Naive thymus-derived CD4-positive, alpha-beta T cell (primary cell): Measurements from ENCODE around the gene TMPRSS11B. TPM values are rescaled to one million over a fixed set of nuclear protein-coding genes. Genes with fewer than 3 reads are reported as not detected.

Experiments used
- ATAC-seq: fragments of 150-1000 bp; cut with Tn5 transposase; 2 replicates; pipeline ENCODE4 v1.10.0; 2021; ENCODE audit warnings: mild to moderate bottlenecking, moderate library complexity
- CTCF ChIA-PET: fragments of 350-600 bp; sonication (Branson Sonifier 250); formaldehyde crosslinking; loops from one replicate; lab custom pipeline; 2021; ENCODE audit warnings: antibody characterized with exemption; lab: Charles Lee
- POLR2A ChIA-PET: fragments of 350-600 bp; sonication (Branson Sonifier 250); formaldehyde crosslinking; loops from one replicate; lab custom pipeline; 2021; ENCODE audit warnings: antibody characterized with exemption, inconsistent platforms; lab: Charles Lee
- DNase-seq, 9 donors: peaks; one replicate each; pipeline versions ENCODE4 v3.0.0 to v3.0.0-alpha.2; 2020 to 2022; ENCODE audit warnings: mixed read lengths in 1 of 9
- H3K27ac ChIP-seq: one replicate; pipeline ENCODE4 v1.7.0; 2013; ENCODE audit warnings: mild to moderate bottlenecking, low read depth, low read length, moderate library complexity
- H3K27me3 ChIP-seq, 2 donors: one replicate each; pipeline ENCODE4 v1.7.0; 2013; ENCODE audit warnings: low read length in 2 of 2, mild to moderate bottlenecking in 2 of 2, moderate library complexity in 2 of 2; ENCODE audit not compliant: control insufficient read depth in 2 of 2, insufficient read depth in 2 of 2
- H3K36me3 ChIP-seq, 3 experiments: 1 replicate in 2 of 3; 2 replicates in 1 of 3; pipeline ENCODE4 v1.7.0; 2013; ENCODE audit warnings: low read length in 3 of 3, mild to moderate bottlenecking in 3 of 3, moderate library complexity in 1 of 3; ENCODE audit not compliant: insufficient read depth in 3 of 3, control insufficient read depth in 2 of 3
- H3K4me1 ChIP-seq, 2 donors: one replicate each; pipeline ENCODE4 v1.7.0; 2013; ENCODE audit warnings: low read length in 2 of 2, mild to moderate bottlenecking in 2 of 2, moderate library complexity in 1 of 2; ENCODE audit not compliant: control insufficient read depth in 2 of 2, insufficient read depth in 2 of 2
- H3K4me3 ChIP-seq: 2 replicates; pipeline ENCODE4 v1.7.0; 2013; ENCODE audit warnings: mild to moderate bottlenecking, low read length
- H3K9me3 ChIP-seq, 3 experiments: 1 replicate in 2 of 3; 2 replicates in 1 of 3; pipeline ENCODE4 v1.7.0; 2013; ENCODE audit warnings: low read length in 3 of 3; ENCODE audit not compliant: control insufficient read depth in 2 of 3
- H3K27ac Mint-ChIP-seq, 9 donors: one replicate each; pipeline ENCODE4 v1.8.0; 2020 to 2022; ENCODE audit warnings: mixed read lengths in 9 of 9, mild to moderate bottlenecking in 8 of 9, moderate library complexity in 5 of 9, inconsistent platforms in 2 of 9
- H3K27me3 Mint-ChIP-seq, 5 donors: one replicate each; pipeline ENCODE4 v1.8.0; 2021 to 2022; ENCODE audit warnings: mixed read lengths in 5 of 5, mild to moderate bottlenecking in 1 of 5
- H3K36me3 Mint-ChIP-seq, 5 donors: one replicate each; pipeline ENCODE4 v1.8.0; 2020 to 2022; ENCODE audit warnings: mixed read lengths in 5 of 5, mild to moderate bottlenecking in 3 of 5, inconsistent platforms in 1 of 5
- H3K4me1 Mint-ChIP-seq, 7 donors: one replicate each; pipeline ENCODE4 v1.8.0; 2020 to 2022; ENCODE audit warnings: mixed read lengths in 7 of 7, mild to moderate bottlenecking in 3 of 7, inconsistent platforms in 1 of 7
- H3K4me3 Mint-ChIP-seq, 10 donors: one replicate each; pipeline ENCODE4 v1.8.0; 2020 to 2022; ENCODE audit warnings: mild to moderate bottlenecking in 10 of 10, mixed read lengths in 10 of 10, moderate library complexity in 6 of 10, inconsistent platforms in 2 of 10
- H3K9me3 Mint-ChIP-seq, 11 donors: one replicate each; pipeline ENCODE4 v1.8.0; 2020 to 2022; ENCODE audit warnings: mixed read lengths in 11 of 11, mild to moderate bottlenecking in 4 of 11, inconsistent platforms in 1 of 11, moderate library complexity in 1 of 11
- intact Hi-C, 2 donors: fragments of 100-400 bp; cut with micrococcal nuclease; formaldehyde crosslinking; loops; one replicate each; pipeline ENCODE4 v1.15.1; 2023
- polyA plus RNA-seq, 2 donors: library from polyadenylated mRNA; unstranded; fragments of 300-500 nt; fragmentation: Illumina TruSeq; gene quantifications; one replicate each; pipeline ENCODE4 v1.2.3, GENCODE V29; 2021
- total RNA-seq, 6 experiments: library from RNA in 5 of 6; stranded (reverse) in 5 of 6; gene quantifications; 1 replicate in 5 of 6; 2 replicates in 1 of 6; pipeline ENCODE4 v1.2.3 and lab custom pipeline; 2021 to 2026

TMPRSS11B gene, protein sequence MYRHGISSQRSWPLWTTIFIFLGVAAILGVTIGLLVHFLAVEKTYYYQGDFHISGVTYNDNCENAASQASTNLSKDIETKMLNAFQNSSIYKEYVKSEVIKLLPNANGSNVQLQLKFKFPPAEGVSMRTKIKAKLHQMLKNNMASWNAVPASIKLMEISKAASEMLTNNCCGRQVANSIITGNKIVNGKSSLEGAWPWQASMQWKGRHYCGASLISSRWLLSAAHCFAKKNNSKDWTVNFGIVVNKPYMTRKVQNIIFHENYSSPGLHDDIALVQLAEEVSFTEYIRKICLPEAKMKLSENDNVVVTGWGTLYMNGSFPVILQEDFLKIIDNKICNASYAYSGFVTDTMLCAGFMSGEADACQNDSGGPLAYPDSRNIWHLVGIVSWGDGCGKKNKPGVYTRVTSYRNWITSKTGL
- total RNA-seq (not detected), polyA plus RNA-seq (not detected), total RNA-seq (lab: John Stamatoyannopoulos, UW) (not detected)

DNA sequence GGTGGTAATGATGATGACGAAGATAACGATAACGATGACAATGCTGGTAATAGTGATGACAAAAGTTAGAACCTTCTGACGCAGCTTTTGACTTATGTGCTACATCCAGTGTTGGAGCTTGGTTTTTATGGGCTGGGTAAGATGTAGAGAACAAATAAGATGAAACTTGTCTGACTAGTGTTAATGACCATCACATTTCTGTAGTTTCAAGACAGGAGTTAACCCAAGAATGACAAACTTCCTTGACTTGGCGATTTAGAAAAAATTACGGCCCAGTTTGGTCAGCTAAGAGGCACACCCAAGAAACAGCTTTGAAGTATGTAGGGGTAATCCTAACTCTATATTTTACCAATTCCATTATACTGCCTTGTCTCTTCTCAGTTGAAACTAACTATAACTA lies at the start of gene TMPRSS11B:
TMPRSS11B (minus strand) TSS at position 101 of the 400 bp plus-strand sequence. CDS start 136 bp downstream, outside the sequence.
- DNase-seq (no peak), ATAC-seq (no peak)
- no peaks in the 10 kb centered on the region for H3K27me3 ChIP-seq
- no peaks in the 10 kb centered on the region for H3K36me3 ChIP-seq
- POLR2A ChIA-PET: no interaction called here
- no peak within 1 kb of the TSS for H3K27ac ChIP-seq
- CTCF ChIA-PET: no interaction called here
- no peak within 1 kb of the TSS for H3K27ac Mint-ChIP-seq
- H3K36me3 Mint-ChIP-seq: peaks cover 0 to 3% (median 0%) of the 10 kb centered on the region in 5 donors
- H3K27me3 Mint-ChIP-seq: peaks cover 0 to 13% (median 2%) of the 10 kb centered on the region in 5 donors
- no peaks in the 10 kb centered on the region for H3K9me3 ChIP-seq
- intact Hi-C loops: no loop called here
- H3K4me1 Mint-ChIP-seq: peaks cover 0 to 6% (median 0%) of the 10 kb centered on the region in 7 donors
- H3K4me3 Mint-ChIP-seq: no peak within 1 kb of the TSS
- peaks cover 0 to 3% (median 0%) of the 10 kb centered on the region in 11 donors for H3K9me3 Mint-ChIP-seq
- H3K4me1 ChIP-seq: no peaks in the 10 kb centered on the region
- H3K4me3 ChIP-seq: no peak within 1 kb of the TSS

DNA sequence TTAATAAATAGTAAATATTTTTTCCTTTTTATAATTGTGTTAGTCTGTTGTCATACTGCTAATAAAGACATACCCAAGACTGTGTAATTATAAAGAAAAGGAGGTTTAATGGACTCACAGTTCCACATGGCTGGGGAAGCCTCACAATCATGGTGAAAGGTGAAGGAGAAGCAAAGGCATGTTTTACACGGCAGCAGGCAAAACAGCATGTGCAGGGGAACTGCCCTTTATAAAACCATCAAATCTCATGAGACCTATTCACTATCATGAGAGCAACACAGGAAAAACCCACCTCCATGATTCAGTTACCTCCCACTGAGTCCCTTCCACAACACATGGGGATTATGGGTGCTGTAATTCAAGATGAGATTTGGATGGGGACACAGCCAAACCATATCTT lies 45.8 kb upstream of the TMPRSS11B start:
- Histone ChIP-seq H3K36me3 (no peaks in the 10 kb centered on the region), H3K27ac (no peak overlapping the region), H3K9me3 (no peaks in the 10 kb centered on the region), H3K27me3 (no peaks in the 10 kb centered on the region), H3K4me1 (no peaks in the 10 kb centered on the region), H3K4me3 (no peak overlapping the region)
- no peaks in the 10 kb centered on the region for H3K4me1 Mint-ChIP-seq
- ChIA-PET CTCF (no interaction called here), POLR2A (no interaction called here)
- no peak overlapping the region for H3K27ac Mint-ChIP-seq
- peaks cover 0 to 6% (median 0%) of the 10 kb centered on the region in 5 donors for H3K36me3 Mint-ChIP-seq
- intact Hi-C loops: no loop called here
- peaks cover 0 to 27% (median 4%) of the 10 kb centered on the region in 11 donors for H3K9me3 Mint-ChIP-seq
- no peak for ATAC-seq
- DNase-seq: no peak
- peaks cover 3 to 15% (median 9%) of the 10 kb centered on the region in 5 donors for H3K27me3 Mint-ChIP-seq
- H3K4me3 Mint-ChIP-seq: no peak overlapping the region

DNA sequence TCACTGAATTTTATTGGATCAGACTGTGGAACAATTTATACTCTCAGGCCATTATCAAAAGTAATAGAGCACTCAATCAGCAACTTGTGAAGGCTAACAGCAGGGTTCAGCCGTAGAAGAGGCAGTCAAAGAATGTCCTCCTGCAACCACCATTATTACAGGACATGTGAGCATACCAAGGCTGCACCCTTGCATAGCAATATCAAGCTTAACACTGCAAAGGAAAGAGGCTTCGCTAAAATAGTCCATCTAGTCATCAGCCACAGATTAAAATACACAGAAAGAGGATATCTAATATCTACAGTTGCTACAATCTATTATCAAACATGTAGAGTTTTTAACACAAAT lies 42.9 kb upstream of the TMPRSS11B start:
- Histone ChIP-seq H3K9me3 (no peaks in the 10 kb centered on the region), H3K27ac (no peak overlapping the region), H3K4me1 (no peaks in the 10 kb centered on the region), H3K4me3 (no peak overlapping the region), H3K36me3 (no peaks in the 10 kb centered on the region), H3K27me3 (no peaks in the 10 kb centered on the region)
- POLR2A ChIA-PET: no interaction called here
- Mint-ChIP-seq H3K36me3 (peaks cover 0 to 6% (median 0%) of the 10 kb centered on the region in 5 donors), H3K27me3 (peaks cover 0 to 16% (median 3%) of the 10 kb centered on the region in 5 donors), H3K27ac (no peak overlapping the region), H3K9me3 (peaks cover 0 to 22% (median 3%) of the 10 kb centered on the region in 11 donors), H3K4me3 (no peak overlapping the region), H3K4me1 (no peaks in the 10 kb centered on the region)
- DNase-seq (no peak), ATAC-seq (no peak)
- CTCF ChIA-PET: no interaction called here
- intact Hi-C loops: no loop called here

DNA sequence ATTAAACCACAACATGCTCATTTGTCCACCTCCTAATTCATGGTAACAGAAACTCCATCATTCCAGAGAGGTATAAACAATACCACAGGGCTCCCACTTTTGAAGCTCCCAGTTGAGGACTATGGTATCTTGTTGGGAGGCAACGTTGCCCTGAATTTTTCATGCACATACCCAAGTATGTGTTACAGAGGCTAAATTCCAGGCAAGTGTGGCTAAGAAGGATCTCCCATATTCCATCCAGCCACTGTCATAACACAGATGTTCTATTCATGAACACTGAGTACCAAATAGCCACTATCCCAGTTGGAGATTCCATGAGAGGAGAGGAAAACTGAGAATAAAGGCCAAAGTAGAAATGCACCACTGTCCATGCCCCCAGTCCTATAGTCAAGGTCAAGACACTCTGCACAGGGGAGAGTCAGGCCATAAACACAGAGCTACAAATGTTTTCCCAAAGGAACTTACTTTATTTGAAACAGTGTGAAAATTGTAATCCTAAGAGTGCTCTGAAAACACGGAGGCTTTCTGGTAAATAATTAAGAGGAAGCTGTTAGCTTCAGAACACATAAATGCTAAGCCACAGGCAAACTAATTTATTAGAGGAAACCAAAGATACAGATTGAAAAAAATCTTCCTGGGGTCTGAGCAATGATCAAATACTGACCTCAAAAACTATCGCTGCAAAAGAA lies 42.4 kb upstream of the TMPRSS11B start:
- Histone ChIP-seq H3K27me3 (no peaks in the 10 kb centered on the region), H3K9me3 (no peaks in the 10 kb centered on the region), H3K4me1 (no peaks in the 10 kb centered on the region), H3K27ac (no peak overlapping the region), H3K4me3 (no peak overlapping the region), H3K36me3 (no peaks in the 10 kb centered on the region)
- Mint-ChIP-seq H3K27me3 (peaks cover 0 to 16% (median 3%) of the 10 kb centered on the region in 5 donors), H3K9me3 (peaks cover 0 to 22% (median 3%) of the 10 kb centered on the region in 11 donors), H3K4me3 (no peak overlapping the region), H3K4me1 (no peaks in the 10 kb centered on the region), H3K36me3 (peaks cover 0 to 6% (median 0%) of the 10 kb centered on the region in 5 donors), H3K27ac (no peak overlapping the region)
- intact Hi-C loops: no loop called here
- ATAC-seq (no peak), DNase-seq (no peak)
- ChIA-PET POLR2A (interaction anchor here (0.5 kb wide), 1 partner anchor 74 kb away, joined by 5 read pairs; no protein-coding TSS in a partner anchor), CTCF (no interaction called here)

DNA sequence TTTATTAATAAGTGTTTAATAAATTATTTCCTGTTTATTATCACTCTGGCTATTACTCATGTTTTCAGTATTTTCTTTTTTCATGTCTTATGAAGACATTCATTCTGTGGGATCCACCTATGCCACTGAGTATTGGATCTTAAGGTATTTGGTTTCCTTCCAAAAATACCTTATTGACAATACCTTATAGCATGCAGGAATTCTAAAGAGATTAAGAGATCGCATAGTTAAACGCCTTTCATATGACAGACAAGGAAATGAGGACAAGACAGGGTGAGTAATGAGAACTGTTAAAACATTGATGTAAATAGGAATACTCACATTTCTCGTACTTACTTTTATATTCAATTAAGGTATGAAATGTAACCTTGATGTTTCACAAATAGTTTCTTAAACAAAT lies 38.2 kb upstream of the TMPRSS11B start:
- no peak overlapping the region for H3K4me3 Mint-ChIP-seq
- no peaks in the 10 kb centered on the region for H3K4me1 Mint-ChIP-seq
- H3K27me3 ChIP-seq: no peaks in the 10 kb centered on the region
- H3K9me3 Mint-ChIP-seq: peaks cover 0 to 1% (median 0%) of the 10 kb centered on the region in 11 donors
- H3K4me1 ChIP-seq: no peaks in the 10 kb centered on the region
- H3K27me3 Mint-ChIP-seq: peaks cover 0 to 13% (median 3%) of the 10 kb centered on the region in 5 donors
- no peaks in the 10 kb centered on the region for H3K9me3 ChIP-seq
- H3K27ac Mint-ChIP-seq: no peak overlapping the region
- H3K36me3 Mint-ChIP-seq: no peaks in the 10 kb centered on the region
- DNase-seq (no peak), ATAC-seq (no peak)
- ChIA-PET CTCF (interaction anchor here (1.0 kb wide), 1 partner anchor 11 kb away, joined by 3 read pairs; no protein-coding TSS in a partner anchor), POLR2A (no interaction called here)
- H3K27ac ChIP-seq: no peak overlapping the region
- H3K4me3 ChIP-seq: no peak overlapping the region
- H3K36me3 ChIP-seq: no peaks in the 10 kb centered on the region
- intact Hi-C loops: no loop called here

DNA sequence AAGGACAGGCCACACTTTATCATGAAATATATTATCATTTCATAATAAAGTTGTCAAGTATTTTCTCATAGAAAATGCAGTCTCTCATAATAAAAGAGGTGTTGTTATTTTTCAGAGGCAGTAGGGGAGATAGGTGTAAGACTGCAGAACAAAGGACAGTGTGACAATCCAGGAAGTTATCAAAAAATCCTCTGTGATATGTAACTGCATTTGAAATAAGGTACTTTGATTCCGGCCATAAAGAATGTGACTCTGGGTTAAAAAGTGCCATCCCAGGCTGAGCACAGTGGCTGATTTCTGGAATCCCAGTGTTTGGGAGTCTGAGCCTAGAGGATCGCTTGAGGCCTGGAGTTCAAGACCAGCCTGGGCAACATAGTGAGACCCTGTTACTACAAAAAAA lies 37.6 kb upstream of the TMPRSS11B start:
- CTCF ChIA-PET: no interaction called here
- no peak for ATAC-seq

More for the DNA sequence above, 37.6 kb upstream of the TMPRSS11B start:
- H3K27me3 Mint-ChIP-seq: peaks cover 0 to 10% (median 2%) of the 10 kb centered on the region in 5 donors
- Histone ChIP-seq H3K27ac (no peak overlapping the region), H3K4me1 (no peaks in the 10 kb centered on the region), H3K9me3 (no peaks in the 10 kb centered on the region), H3K27me3 (no peaks in the 10 kb centered on the region), H3K4me3 (no peak overlapping the region), H3K36me3 (no peaks in the 10 kb centered on the region)
- peaks cover 0 to 1% (median 0%) of the 10 kb centered on the region in 11 donors for H3K9me3 Mint-ChIP-seq
- H3K4me1 Mint-ChIP-seq: no peaks in the 10 kb centered on the region
- DNase-seq: no peak
- no peak overlapping the region for H3K4me3 Mint-ChIP-seq
- H3K36me3 Mint-ChIP-seq: no peaks in the 10 kb centered on the region
- intact Hi-C loops: no loop called here
- POLR2A ChIA-PET: no interaction called here
- no peak overlapping the region for H3K27ac Mint-ChIP-seq
